ENCODE data around the gene MACO1. TPM values are rescaled to one million over a fixed set of nuclear protein-coding genes. Genes with fewer than 3 reads are reported as not detected.

The MACO1 gene
- polyA plus RNA-seq, 1 donor (not counting 4 experiments of a cell fraction or from before 2014, with no cell fraction given): 8.1 TPM

DNA sequence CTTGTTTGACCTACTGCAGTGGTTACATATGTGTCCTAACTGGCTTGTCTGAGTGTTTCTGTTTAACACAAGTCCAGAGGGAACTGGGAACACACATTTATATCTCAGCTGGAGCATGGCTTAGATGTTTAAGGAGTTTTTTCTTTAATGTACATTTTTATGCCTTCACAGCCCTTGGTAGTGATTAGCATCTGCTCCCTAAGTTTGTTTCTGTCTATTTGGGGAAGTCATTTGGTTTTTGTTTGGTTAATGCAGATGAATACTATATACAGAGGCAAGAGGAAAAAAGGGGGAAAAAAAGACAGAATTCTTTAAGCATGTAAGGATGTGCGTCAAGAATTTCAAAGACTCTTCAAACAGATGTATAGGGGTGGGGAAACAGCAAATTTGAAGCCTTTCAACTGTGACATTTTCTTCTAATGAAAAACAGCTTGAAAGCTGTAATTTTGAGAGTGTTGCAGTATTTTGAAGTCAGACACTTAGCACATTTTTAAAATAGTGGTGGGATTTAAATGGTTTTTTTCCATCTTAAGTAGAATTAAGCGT is 15.4 kb downstream of the MACO1 start:
- peaks cover 9% of the 10 kb centered on the region for H3K4me1 ChIP-seq (ENCODE audit: control insufficient read depth, extremely low read depth, insufficient read depth, low read length)
- TF ChIP-seq CTCF (optimal IDR thresholded peaks at IDR 0.05 in 1 of 3, IDR thresholded peaks at IDR 0.05 in 1 of 3, conservative IDR thresholded peaks at IDR 0.05 in 1 of 3; ENCODE audit: extremely low read depth in 1 of 3, insufficient read depth in 2 of 3, low read length in 3 of 3) (no peak), EZH2 (IDR thresholded peaks at IDR 0.05; ENCODE audit: low read length) (no peak)
- H3K4me3 ChIP-seq (ENCODE audit: control insufficient read depth in 2 of 3, extremely low read depth in 1 of 3, insufficient read depth in 2 of 3, low read depth in 1 of 3, low read length in 3 of 3): no peak overlapping the region
- no peak overlapping the region for H3K27ac ChIP-seq (ENCODE audit: control insufficient read depth, insufficient read depth, low read length)
- H3K9ac ChIP-seq (ENCODE audit: control insufficient read depth, extremely low read depth, insufficient read depth, low read length): no peak overlapping the region
- H4K20me1 ChIP-seq (ENCODE audit: control insufficient read depth, extremely low read depth, insufficient read depth, low read length): peaks cover 2% of the 10 kb centered on the region
- H3K4me2 ChIP-seq (ENCODE audit: control insufficient read depth, extremely low read depth, insufficient read depth, low read depth, low read length): no peak overlapping the region
- FAIRE-seq (no peak), DNase-seq (ENCODE audit: low read depth, low spot score) (no peak)
- H3K36me3 ChIP-seq (ENCODE audit: control insufficient read depth in 2 of 2, extremely low read depth in 1 of 2, insufficient read depth in 2 of 2, low read length in 2 of 2): peaks cover 0 to 4% of the 10 kb centered on the region in 2 experiments
- H2AFZ ChIP-seq (ENCODE audit: control insufficient read depth, low read length): no peak overlapping the region
- dilution Hi-C loops (cut with MboI; ENCODE audit: extremely low pct_ligation_motif_present, low sequenced_read_pairs): no loop called here
- peaks cover 10% of the 10 kb centered on the region for H3K79me2 ChIP-seq (ENCODE audit: control insufficient read depth, insufficient read depth, low read length)
- H3K27me3 ChIP-seq (ENCODE audit: control insufficient read depth, extremely low read depth, insufficient read depth, low read length): no peaks in the 10 kb centered on the region
- H3K9me1 ChIP-seq (ENCODE audit: control insufficient read depth, extremely low read depth, insufficient read depth, low read length): no peaks in the 10 kb centered on the region
- H3K9me3 ChIP-seq (ENCODE audit: control insufficient read depth, low read depth, low read length): no peaks in the 10 kb centered on the region

GRCh38 chr1:25447547-25447946 is 16.9 kb downstream of the MACO1 start:
- Histone ChIP-seq H3K36me3 (ENCODE audit: control insufficient read depth in 2 of 2, extremely low read depth in 1 of 2, insufficient read depth in 2 of 2, low read length in 2 of 2) (peaks cover 0 to 4% of the 10 kb centered on the region in 2 experiments), H3K79me2 (ENCODE audit: control insufficient read depth, insufficient read depth, low read length) (peaks cover under 1% of the 10 kb centered on the region), H4K20me1 (ENCODE audit: control insufficient read depth, extremely low read depth, insufficient read depth, low read length) (peaks cover under 1% of the 10 kb centered on the region), H3K9me1 (ENCODE audit: control insufficient read depth, extremely low read depth, insufficient read depth, low read length) (no peaks in the 10 kb centered on the region), H3K9me3 (ENCODE audit: control insufficient read depth, low read depth, low read length) (no peaks in the 10 kb centered on the region), H3K27ac (ENCODE audit: control insufficient read depth, insufficient read depth, low read length) (no peak overlapping the region), H2AFZ (ENCODE audit: control insufficient read depth, low read length) (no peak overlapping the region), H3K4me3 (ENCODE audit: control insufficient read depth in 2 of 3, extremely low read depth in 1 of 3, insufficient read depth in 2 of 3, low read depth in 1 of 3, low read length in 3 of 3) (no peak overlapping the region), H3K27me3 (ENCODE audit: control insufficient read depth, extremely low read depth, insufficient read depth, low read length) (no peaks in the 10 kb centered on the region), H3K9ac (ENCODE audit: control insufficient read depth, extremely low read depth, insufficient read depth, low read length) (no peak overlapping the region), H3K4me1 (ENCODE audit: control insufficient read depth, extremely low read depth, insufficient read depth, low read length) (peaks cover 5% of the 10 kb centered on the region), H3K4me2 (ENCODE audit: control insufficient read depth, extremely low read depth, insufficient read depth, low read depth, low read length) (no peak overlapping the region)
- FAIRE-seq: peak; percentile 17
- no peak for DNase-seq (ENCODE audit: low read depth, low spot score)
- dilution Hi-C loops (cut with MboI; ENCODE audit: extremely low pct_ligation_motif_present, low sequenced_read_pairs): no loop called here
- no peak for TF ChIP-seq CTCF (optimal IDR thresholded peaks at IDR 0.05 in 1 of 3, IDR thresholded peaks at IDR 0.05 in 1 of 3, conservative IDR thresholded peaks at IDR 0.05 in 1 of 3; ENCODE audit: extremely low read depth in 1 of 3, insufficient read depth in 2 of 3, low read length in 3 of 3)
- no peak for TF ChIP-seq EZH2 (IDR thresholded peaks at IDR 0.05; ENCODE audit: low read length)
